HCT116 (cell line): ENCODE results near the gene PKP3. TPM values are rescaled to one million over a fixed set of nuclear protein-coding genes. Genes with fewer than 3 reads are reported as not detected.

ENCODE experiments used
- ATAC-seq: fragments of 200-7000 bp; cut with Tn5 transposase; 2 replicates; pipeline ENCODE4 v1.9.1; 2020; ENCODE audit warnings: mild to moderate bottlenecking, moderate library complexity
- BruUV-seq: library from RNA; stranded (reverse); fragments of 400-500 nt; replicated peaks from 2 replicates; lab custom pipeline; 2021; lab: Mats Ljungman, UMichigan
- CTCF ChIA-PET: fragments of 300-600 bp; sonication (Branson Sonifier 250); formaldehyde crosslinking; loops from one replicate; lab custom pipeline; 2021; ENCODE audit warnings: antibody characterized with exemption; lab: Charles Lee
- POLR2A ChIA-PET: fragments of 300-600, 350-600 bp; sonication (Branson Sonifier 250); formaldehyde crosslinking; loops from one replicate; lab custom pipeline; 2021; ENCODE audit warnings: antibody characterized with exemption; lab: Charles Lee
- RAD21 ChIA-PET, 2 experiments: fragments of 300-600 bp; sonication (Branson Sonifier 250); formaldehyde crosslinking; loops; one replicate each; lab custom pipeline; 2023; ENCODE audit warnings: low total read pairs in 2 of 2; ENCODE audit not compliant: uncharacterized antibody in 2 of 2, unreplicated experiment in 2 of 2, low non-redundant PET in 1 of 2; lab: Charles Lee
- DNase-seq: peaks from one replicate; pipeline ENCODE4 v3.0.0-alpha.2; 2010; ENCODE audit warnings: low read depth, low spot score
- H2AFZ ChIP-seq: fragments of 200-600 bp; shearing (Covaris generic), sonication (generic); 2 replicates; pipeline ENCODE4 v1.6.1; 2017; ENCODE audit warnings: low read depth, mixed run types, mixed read lengths, antibody characterized with exemption, low read length; ENCODE audit not compliant: poor library complexity, severe bottlenecking
- H3K27ac ChIP-seq: 2 replicates; pipeline ENCODE4 v1.5.1; 2012; ENCODE audit warnings: low read depth, low read length
- H3K27me3 ChIP-seq: fragments of 200-600 bp; sonication (generic); 2 replicates; pipeline ENCODE4 v1.6.1; 2016; ENCODE audit warnings: mixed run types, low read length, mixed read lengths; ENCODE audit not compliant: insufficient read depth
- H3K36me3 ChIP-seq, 2 experiments: fragments of 200-500 bp in 1 of 2; fragments of 200-600 bp in 1 of 2; sonication (Bioruptor generic) in 1 of 2; sonication (generic) in 1 of 2; 2 replicates each; pipeline versions ENCODE4 v1.5.1 to v1.6.1; 2014 to 2016; ENCODE audit warnings: low read length in 2 of 2, inconsistent platforms in 1 of 2, mixed read lengths in 1 of 2, mixed run types in 1 of 2; ENCODE audit not compliant: insufficient read depth in 2 of 2, control insufficient read depth in 1 of 2
- H3K4me1 ChIP-seq, 2 experiments: fragments of 200-600 bp in 1 of 2; sonication (generic) in 1 of 2; 2 replicates each; pipeline versions ENCODE4 v1.5.1 to v1.6.1; 2012 to 2017; ENCODE audit warnings: low read length in 2 of 2, inconsistent platforms in 1 of 2, mild to moderate bottlenecking in 1 of 2, mixed read lengths in 1 of 2, mixed run types in 1 of 2, moderate library complexity in 1 of 2; ENCODE audit not compliant: insufficient read depth in 2 of 2, control insufficient read depth in 1 of 2
- H3K4me2 ChIP-seq: fragments of 200-600 bp; sonication (generic); 2 replicates; pipeline ENCODE4 v1.6.1; 2017; ENCODE audit warnings: mixed run types, low read length, mixed read lengths
- H3K4me3 ChIP-seq, 2 experiments: fragments of 200-600 bp in 1 of 2; sonication (generic) in 1 of 2; replicated peaks in 1 of 2; 2 replicates each; pipeline ENCODE4 v1.5.1; 2011 to 2016; ENCODE audit warnings: low read length in 2 of 2, control low read depth in 1 of 2, low read depth in 1 of 2, mild to moderate bottlenecking in 1 of 2, mixed read lengths in 1 of 2, mixed run types in 1 of 2
- H3K79me2 ChIP-seq: fragments of 200-600 bp; sonication (generic); 2 replicates; pipeline ENCODE4 v1.6.1; 2017; ENCODE audit warnings: mild to moderate bottlenecking, mixed run types, low read length, moderate library complexity, mixed read lengths; ENCODE audit not compliant: insufficient read depth
- H3K9ac ChIP-seq: fragments of 200-600 bp; sonication (generic); 2 replicates; pipeline ENCODE4 v1.6.1; 2016; ENCODE audit warnings: low read length, mixed read lengths
- H3K9me2 ChIP-seq: fragments of 200-600 bp; sonication (generic), shearing (Covaris generic); 2 replicates; pipeline ENCODE4 v1.6.1; 2017; ENCODE audit warnings: mixed run types, mild to moderate bottlenecking, moderate library complexity; ENCODE audit not compliant: insufficient read depth
- H3K9me3 ChIP-seq, 2 experiments: fragments of 200-500 bp in 1 of 2; fragments of 200-600 bp in 1 of 2; sonication (Bioruptor generic) in 1 of 2; sonication (generic) in 1 of 2; 2 replicates each; pipeline ENCODE4 v1.6.1; 2014 to 2017; ENCODE audit warnings: low read length in 2 of 2, mixed read lengths in 2 of 2, inconsistent platforms in 1 of 2, low read depth in 1 of 2, mild to moderate bottlenecking in 1 of 2, mixed run types in 1 of 2, moderate library complexity in 1 of 2; ENCODE audit not compliant: control insufficient read depth in 1 of 2, insufficient read depth in 1 of 2
- H4K20me1 ChIP-seq: fragments of 200-600 bp; sonication (generic), shearing (Covaris generic); 2 replicates; pipeline ENCODE4 v1.6.1; 2017; ENCODE audit warnings: mixed run types, mild to moderate bottlenecking, moderate library complexity; ENCODE audit not compliant: insufficient read depth
- CEBPB ChIP-seq: IDR thresholded peaks from 2 replicates; pipeline ENCODE4 v1.6.1; 2012; ENCODE audit warnings: low read depth
- FOSL1 ChIP-seq: IDR thresholded peaks from 2 replicates; pipeline ENCODE4 v1.6.1; 2012; ENCODE audit warnings: low read depth
- POLR2AphosphoS5 ChIP-seq: IDR thresholded peaks from 2 replicates; pipeline ENCODE4 v1.6.1; 2011; ENCODE audit warnings: mild to moderate bottlenecking, low read depth, low read length, moderate library complexity
- RAD21 ChIP-seq: IDR thresholded peaks from 2 replicates; pipeline ENCODE4 v1.6.1; 2012; ENCODE audit warnings: low read depth, mild to moderate bottlenecking
- SRF ChIP-seq: IDR thresholded peaks from 2 replicates; pipeline ENCODE4 v1.6.1; 2012; ENCODE audit warnings: low read depth
- intact Hi-C: fragments of 100-400 bp; cut with micrococcal nuclease; formaldehyde crosslinking; loops from 2 replicates; pipeline ENCODE4 v1.10.0; 2022
- total RNA-seq: library from RNA; stranded (reverse); gene quantifications from one replicate; pipeline ENCODE4 v1.2.1, GENCODE V29; 2021; ENCODE audit not compliant: unreplicated experiment
- TF ChIP-seq, protein P1 (sequence below): IDR thresholded peaks from 2 replicates; pipeline ENCODE4 v1.6.1; 2012
- TF ChIP-seq, protein P2 (sequence below): IDR thresholded peaks from 2 replicates; pipeline ENCODE4 v1.6.1; 2012; ENCODE audit warnings: low read depth

The PKP3 gene
- total RNA-seq, 1 experiment from 2014 or later: 157 TPM

DNA sequence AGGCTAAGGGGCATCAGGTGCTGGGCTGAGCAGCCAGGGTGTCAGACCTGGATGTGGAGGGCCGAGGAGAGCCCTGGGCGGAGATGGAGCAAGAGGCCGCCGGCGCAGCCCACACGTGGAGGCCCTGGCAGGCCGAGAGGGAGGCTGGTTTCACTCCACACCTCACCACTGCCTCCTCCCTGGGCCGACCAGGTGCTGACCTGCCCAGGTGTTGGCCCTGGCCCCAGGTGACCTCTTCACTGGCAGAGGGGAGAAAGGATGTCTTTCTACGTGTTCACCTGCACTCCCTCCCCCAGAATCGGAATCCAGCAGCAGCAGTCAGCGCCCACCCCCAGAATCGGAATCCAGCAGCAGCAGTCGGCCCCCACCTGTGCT, 47.0 kb downstream of the PKP3 start:
- BruUV-seq: no TSS peak
- DNase-seq (no peak), ATAC-seq (no peak)
- H3K9me3 ChIP-seq: no peaks in the 10 kb centered on the region; a peak in 1 of 4 replicates
- H3K9ac ChIP-seq: peak overlapping the region; percentile 81
- ChIA-PET POLR2A (no interaction called here), RAD21 (interaction anchor here in 1 of 2 experiments (1.2 kb wide), 1 partner anchor 9 kb away, joined by 3 read pairs; the partner anchor contains the start of gene PTDSS2), CTCF (interaction anchor here (0.7 to 1.0 kb wide), 2 partner anchors 7 to 9 kb away, joined by 4 read pairs; partner anchors contain the start of gene PTDSS2)
- no peak overlapping the region for H2AFZ ChIP-seq
- peak overlapping the region; percentile 36; the same call in 1 of the 2 replicates for H3K27ac ChIP-seq
- peaks cover 11 to 30% of the 10 kb centered on the region in 2 experiments for H3K4me1 ChIP-seq
- intact Hi-C loops: no loop called here
- H3K9me2 ChIP-seq: no peaks in the 10 kb centered on the region
- no peak for TF ChIP-seq SRF
- no peak for TF ChIP-seq POLR2AphosphoS5
- TF ChIP-seq, protein P1, sequence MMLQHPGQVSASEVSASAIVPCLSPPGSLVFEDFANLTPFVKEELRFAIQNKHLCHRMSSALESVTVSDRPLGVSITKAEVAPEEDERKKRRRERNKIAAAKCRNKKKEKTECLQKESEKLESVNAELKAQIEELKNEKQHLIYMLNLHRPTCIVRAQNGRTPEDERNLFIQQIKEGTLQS: no peak
- no peak for TF ChIP-seq CEBPB
- no peak for TF ChIP-seq FOSL1
- no peak for TF ChIP-seq RAD21
- no peaks in the 10 kb centered on the region for H3K36me3 ChIP-seq
- H4K20me1 ChIP-seq: no peaks in the 10 kb centered on the region
- no peaks in the 10 kb centered on the region for H3K27me3 ChIP-seq
- H3K4me3 ChIP-seq: peak overlapping the region; percentile 60 to 77
- peaks cover 14% of the 10 kb centered on the region; the same call in 1 of the 2 replicates for H3K79me2 ChIP-seq
- peak overlapping the region; percentile 94 for H3K4me2 ChIP-seq

DNA sequence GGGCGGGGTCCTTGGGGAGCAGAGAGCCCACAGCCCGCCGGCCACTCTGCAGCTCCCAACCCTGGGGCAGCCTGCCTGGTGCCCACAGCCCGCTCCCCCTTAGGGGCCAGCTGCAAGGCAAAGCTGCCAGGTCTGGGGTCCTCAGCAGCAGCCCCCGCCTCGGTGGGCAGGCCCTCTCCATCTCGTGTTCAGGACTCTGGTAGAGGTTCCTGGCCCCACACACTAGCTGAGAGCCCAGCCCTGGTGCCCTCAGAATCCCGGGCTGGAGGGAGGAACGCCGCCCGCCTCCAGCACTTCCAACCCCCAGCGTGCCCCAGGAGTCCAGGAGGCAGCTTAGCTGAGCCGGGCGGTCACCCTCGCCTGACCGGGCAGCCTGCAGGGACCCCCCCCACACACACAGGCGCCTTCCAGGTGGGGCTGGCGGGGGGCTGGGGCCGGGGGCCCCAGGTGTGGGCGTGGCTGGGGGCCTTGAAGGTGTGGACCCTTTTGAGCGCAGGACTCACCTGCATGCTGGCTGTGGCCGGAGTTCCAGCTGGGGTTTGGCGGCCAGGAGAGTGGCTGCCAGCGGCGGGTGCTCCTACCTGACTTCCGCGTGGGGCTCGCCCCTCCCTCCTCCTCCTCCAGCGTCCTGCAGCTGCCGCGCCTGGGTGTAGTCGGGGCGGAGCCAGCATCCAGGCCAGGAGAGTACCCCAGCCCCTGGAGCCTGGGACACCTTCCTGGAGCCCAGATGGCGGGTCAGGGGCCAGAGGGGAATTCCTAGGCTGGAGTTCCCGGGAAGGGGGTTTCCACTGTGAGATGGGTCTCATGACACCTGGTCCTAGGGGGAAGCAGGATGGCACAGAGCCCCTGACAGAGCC, 47.6 kb downstream of the PKP3 start, which contains the start of gene ANO9:
ANO9 (minus strand) TSS at position 594 of the 857 bp plus-strand sequence; CDS start at position 509, 85 bp downstream.
- intact Hi-C loops: no loop called here
- Histone ChIP-seq H3K4me3 (peak within 1 kb of the TSS; percentile 60 to 77), H3K9me2 (no peaks in the 10 kb centered on the region), H3K9ac (peak within 1 kb of the TSS; percentile 81), H3K9me3 (no peaks in the 10 kb centered on the region; a peak in 1 of 4 replicates), H2AFZ (no peak within 1 kb of the TSS), H3K4me1 (peaks cover 11 to 30% of the 10 kb centered on the region in 2 experiments), H4K20me1 (no peaks in the 10 kb centered on the region), H3K4me2 (peak within 1 kb of the TSS; percentile 94), H3K36me3 (no peaks in the 10 kb centered on the region), H3K27ac (peak within 1 kb of the TSS; percentile 36; the same call in 1 of the 2 replicates), H3K79me2 (peaks cover 14% of the 10 kb centered on the region; the same call in 1 of the 2 replicates), H3K27me3 (no peaks in the 10 kb centered on the region)
- ChIA-PET POLR2A (no interaction called here), CTCF (interaction anchor here (0.7 kb wide), 1 partner anchor 8 kb away, joined by 4 read pairs; the partner anchor contains the start of gene PTDSS2), RAD21 (interaction anchor here in 1 of 2 experiments (1.2 kb wide), 1 partner anchor 8 kb away, joined by 3 read pairs; the partner anchor contains the start of gene PTDSS2)
- DNase-seq (no peak), ATAC-seq (peak; percentile 92)
- no TSS peak for BruUV-seq
- TF ChIP-seq POLR2AphosphoS5 (peak; percentile 83), RAD21 (no peak)
- TF ChIP-seq, protein P2, sequence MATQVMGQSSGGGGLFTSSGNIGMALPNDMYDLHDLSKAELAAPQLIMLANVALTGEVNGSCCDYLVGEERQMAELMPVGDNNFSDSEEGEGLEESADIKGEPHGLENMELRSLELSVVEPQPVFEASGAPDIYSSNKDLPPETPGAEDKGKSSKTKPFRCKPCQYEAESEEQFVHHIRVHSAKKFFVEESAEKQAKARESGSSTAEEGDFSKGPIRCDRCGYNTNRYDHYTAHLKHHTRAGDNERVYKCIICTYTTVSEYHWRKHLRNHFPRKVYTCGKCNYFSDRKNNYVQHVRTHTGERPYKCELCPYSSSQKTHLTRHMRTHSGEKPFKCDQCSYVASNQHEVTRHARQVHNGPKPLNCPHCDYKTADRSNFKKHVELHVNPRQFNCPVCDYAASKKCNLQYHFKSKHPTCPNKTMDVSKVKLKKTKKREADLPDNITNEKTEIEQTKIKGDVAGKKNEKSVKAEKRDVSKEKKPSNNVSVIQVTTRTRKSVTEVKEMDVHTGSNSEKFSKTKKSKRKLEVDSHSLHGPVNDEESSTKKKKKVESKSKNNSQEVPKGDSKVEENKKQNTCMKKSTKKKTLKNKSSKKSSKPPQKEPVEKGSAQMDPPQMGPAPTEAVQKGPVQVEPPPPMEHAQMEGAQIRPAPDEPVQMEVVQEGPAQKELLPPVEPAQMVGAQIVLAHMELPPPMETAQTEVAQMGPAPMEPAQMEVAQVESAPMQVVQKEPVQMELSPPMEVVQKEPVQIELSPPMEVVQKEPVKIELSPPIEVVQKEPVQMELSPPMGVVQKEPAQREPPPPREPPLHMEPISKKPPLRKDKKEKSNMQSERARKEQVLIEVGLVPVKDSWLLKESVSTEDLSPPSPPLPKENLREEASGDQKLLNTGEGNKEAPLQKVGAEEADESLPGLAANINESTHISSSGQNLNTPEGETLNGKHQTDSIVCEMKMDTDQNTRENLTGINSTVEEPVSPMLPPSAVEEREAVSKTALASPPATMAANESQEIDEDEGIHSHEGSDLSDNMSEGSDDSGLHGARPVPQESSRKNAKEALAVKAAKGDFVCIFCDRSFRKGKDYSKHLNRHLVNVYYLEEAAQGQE: no peak
